Mesenchymal stem cell (in vitro differentiated cells and primary cell): ENCODE measurements around the gene MPDZ.

ENCODE experiments used
- DNase-seq: peaks from one replicate; pipeline ENCODE4 v3.0.0-alpha.2; 2013
- H2AFZ ChIP-seq: one replicate; pipeline ENCODE4 v1.6.1; 2013; ENCODE audit warnings: low read depth, mild to moderate bottlenecking, control low read depth, inconsistent platforms, low read length, moderate library complexity
- H2AK5ac ChIP-seq: 2 replicates; pipeline ENCODE4 v1.6.1; 2013; ENCODE audit warnings: low read length, moderate library complexity, mild to moderate bottlenecking, inconsistent platforms; ENCODE audit not compliant: severe bottlenecking
- H2BK120ac ChIP-seq: one replicate; pipeline ENCODE4 v1.6.1; 2013; ENCODE audit warnings: low read depth, mild to moderate bottlenecking, inconsistent platforms, low read length, moderate library complexity
- H2BK12ac ChIP-seq, 2 experiments: one replicate each; pipeline ENCODE4 v1.6.1; 2013; ENCODE audit warnings: inconsistent platforms in 2 of 2, low read length in 2 of 2, mild to moderate bottlenecking in 2 of 2, moderate library complexity in 2 of 2, control low read depth in 1 of 2
- H2BK15ac ChIP-seq: one replicate; pipeline ENCODE4 v1.6.1; 2013; ENCODE audit warnings: mild to moderate bottlenecking, low read depth, inconsistent platforms; ENCODE audit not compliant: poor library complexity, severe bottlenecking
- H2BK5ac ChIP-seq: 2 replicates; pipeline ENCODE4 v1.6.1; 2013; ENCODE audit warnings: low read depth, mild to moderate bottlenecking, low read length, control low read depth, inconsistent platforms; ENCODE audit not compliant: poor library complexity, severe bottlenecking
- H3K14ac ChIP-seq, 2 experiments: one replicate each; pipeline ENCODE4 v1.6.1; 2013; ENCODE audit warnings: inconsistent platforms in 2 of 2, low read length in 2 of 2, control low read depth in 1 of 2, mild to moderate bottlenecking in 1 of 2, moderate library complexity in 1 of 2
- H3K18ac ChIP-seq, 2 experiments: one replicate each; pipeline ENCODE4 v1.6.1; 2013; ENCODE audit warnings: inconsistent platforms in 2 of 2, low read length in 2 of 2, control low read depth in 1 of 2, low read depth in 1 of 2, mild to moderate bottlenecking in 1 of 2
- H3K23ac ChIP-seq, 2 experiments: one replicate each; pipeline ENCODE4 v1.6.1; 2013; ENCODE audit warnings: inconsistent platforms in 2 of 2, low read length in 2 of 2, mild to moderate bottlenecking in 2 of 2, moderate library complexity in 2 of 2, control low read depth in 1 of 2
- H3K27ac ChIP-seq: 2 replicates; pipeline ENCODE4 v1.5.1; 2013; ENCODE audit warnings: mild to moderate bottlenecking, moderate library complexity, low read length, control low read depth, inconsistent platforms; ENCODE audit not compliant: poor library complexity, severe bottlenecking
- H3K27me3 ChIP-seq, 2 experiments: 2 replicates each; pipeline versions ENCODE4 v1.6.1 to v1.7.0; 2013; ENCODE audit warnings: low read length in 2 of 2, mild to moderate bottlenecking in 2 of 2, moderate library complexity in 2 of 2, control low read depth in 1 of 2, inconsistent platforms in 1 of 2; ENCODE audit not compliant: control insufficient read depth in 1 of 2, insufficient read depth in 1 of 2
- H3K36me3 ChIP-seq, 2 experiments: 2 replicates each; pipeline versions ENCODE4 v1.6.1 to v1.7.0; 2013; ENCODE audit warnings: low read length in 2 of 2, control low read depth in 1 of 2, inconsistent platforms in 1 of 2, low read depth in 1 of 2, mild to moderate bottlenecking in 1 of 2; ENCODE audit not compliant: insufficient read depth in 2 of 2, control insufficient read depth in 1 of 2
- H3K4ac ChIP-seq, 2 experiments: one replicate each; pipeline ENCODE4 v1.6.1; 2013; ENCODE audit warnings: inconsistent platforms in 2 of 2, low read length in 2 of 2, mild to moderate bottlenecking in 2 of 2, moderate library complexity in 2 of 2, control low read depth in 1 of 2, low read depth in 1 of 2
- H3K4me1 ChIP-seq: 2 replicates; pipeline ENCODE4 v1.6.1; 2013; ENCODE audit warnings: low read depth, low read length, control low read depth; ENCODE audit not compliant: control insufficient read depth, insufficient read depth
- H3K4me2 ChIP-seq: 2 replicates; pipeline ENCODE4 v1.6.1; 2013; ENCODE audit warnings: low read length, mild to moderate bottlenecking, inconsistent platforms; ENCODE audit not compliant: poor library complexity, severe bottlenecking
- H3K4me3 ChIP-seq, 2 experiments: 2 replicates each; pipeline versions ENCODE4 v1.5.1 to v1.7.0; 2013; ENCODE audit warnings: low read length in 2 of 2, mild to moderate bottlenecking in 2 of 2, control low read depth in 1 of 2, low read depth in 1 of 2; ENCODE audit not compliant: insufficient read depth in 1 of 2
- H3K79me1 ChIP-seq: replicated peaks from 2 replicates; pipeline ENCODE4 v1.6.1; 2013; ENCODE audit warnings: mild to moderate bottlenecking, control low read depth, low read length, inconsistent platforms; ENCODE audit not compliant: poor library complexity, severe bottlenecking
- H3K9ac ChIP-seq: 2 replicates; pipeline ENCODE4 v1.7.0; 2013; ENCODE audit warnings: mild to moderate bottlenecking, low read length, moderate library complexity
- H3K9me3 ChIP-seq: 2 replicates; pipeline ENCODE4 v1.7.0; 2013; ENCODE audit warnings: mild to moderate bottlenecking, low read length; ENCODE audit not compliant: control insufficient read depth
- H4K8ac ChIP-seq: one replicate; pipeline ENCODE4 v1.6.1; 2013; ENCODE audit warnings: inconsistent platforms, mild to moderate bottlenecking, low read length, moderate library complexity
- H4K91ac ChIP-seq: one replicate; pipeline ENCODE4 v1.6.1; 2013; ENCODE audit warnings: mild to moderate bottlenecking, low read length, inconsistent platforms
- WGBS: methylation state at CpG from one replicate; pipeline ENCODE4 v1.1.7; 2013; ENCODE audit warnings: mixed read lengths; 5-methylcytosine and 5-hydroxymethylcytosine counted together

MPDZ gene

DNA sequence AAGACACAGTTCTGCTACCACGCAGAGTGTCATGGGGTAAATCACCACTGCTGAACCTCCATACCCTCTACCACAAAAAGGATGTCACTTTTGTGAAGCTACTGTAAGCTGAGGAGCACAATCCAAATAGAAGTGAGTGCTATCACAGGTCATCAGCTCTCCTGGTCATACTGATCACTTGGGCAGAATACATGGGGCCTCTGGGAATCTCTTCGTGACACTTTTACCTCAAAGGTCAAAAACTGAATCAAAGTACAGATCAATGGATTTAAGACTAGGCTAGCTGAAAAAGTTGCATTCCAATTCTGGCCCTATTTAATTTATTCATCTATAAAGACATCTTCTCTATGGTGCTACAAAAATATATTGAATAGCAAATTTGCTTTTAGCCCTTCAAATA is 115.5 kb downstream of the MPDZ start:
- DNase-seq = no peak
- no peak overlapping the region for H3K18ac ChIP-seq
- no peak overlapping the region for H4K8ac ChIP-seq
- H3K27me3 ChIP-seq = no peaks in the 10 kb centered on the region
- no peak overlapping the region for H2BK12ac ChIP-seq
- H3K4ac ChIP-seq = no peak overlapping the region
- H3K27ac ChIP-seq = no peak overlapping the region
- no peak overlapping the region for H2BK120ac ChIP-seq
- H2BK5ac ChIP-seq = no peak overlapping the region
- H3K23ac ChIP-seq = no peak overlapping the region
- H3K4me1 ChIP-seq = no peaks in the 10 kb centered on the region
- H3K4me2 ChIP-seq = no peak overlapping the region
- no peak overlapping the region for H3K9ac ChIP-seq
- H4K91ac ChIP-seq = no peak overlapping the region
- H3K36me3 ChIP-seq = peaks cover 2 to 39% of the 10 kb centered on the region in 2 experiments
- H2AFZ ChIP-seq = no peak overlapping the region
- H2AK5ac ChIP-seq = no peak overlapping the region
- no peak overlapping the region for H2BK15ac ChIP-seq
- H3K9me3 ChIP-seq = no peaks in the 10 kb centered on the region
- no peak overlapping the region for H3K14ac ChIP-seq
- 100% methylated on average over 2 of the region's 2 CpGs for WGBS
- H3K79me1 ChIP-seq = peaks cover 2% of the 10 kb centered on the region
- no peak overlapping the region for H3K4me3 ChIP-seq

DNA sequence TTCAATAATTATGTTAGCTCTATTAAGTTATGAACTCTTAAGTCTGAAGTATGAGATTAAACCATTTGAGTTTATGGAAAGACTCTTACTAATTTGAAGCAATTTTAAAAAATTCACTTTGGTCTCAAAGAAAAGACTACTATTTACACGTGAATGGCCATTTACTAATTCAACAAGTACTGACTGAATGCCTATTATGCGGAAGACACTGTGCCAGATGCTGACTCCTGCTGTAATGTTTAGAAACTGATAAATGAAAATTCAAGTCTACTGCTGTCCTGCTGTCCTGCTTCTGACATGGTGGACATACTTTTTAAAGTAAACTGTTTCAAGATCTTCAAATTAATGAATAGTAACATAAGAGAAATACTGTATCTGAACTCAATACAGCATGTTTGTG is 116.2 kb downstream of the MPDZ start:
- Histone ChIP-seq H2AK5ac (no peak overlapping the region), H2BK12ac (no peak overlapping the region), H3K36me3 (peaks cover 2 to 38% of the 10 kb centered on the region in 2 experiments), H3K79me1 (peaks cover 2% of the 10 kb centered on the region), H2BK120ac (no peak overlapping the region), H4K8ac (no peak overlapping the region), H3K4me2 (no peak overlapping the region), H2AFZ (no peak overlapping the region), H2BK5ac (no peak overlapping the region), H3K4ac (no peak overlapping the region), H3K23ac (no peak overlapping the region), H3K18ac (no peak overlapping the region), H3K4me3 (no peak overlapping the region), H3K4me1 (no peaks in the 10 kb centered on the region), H2BK15ac (no peak overlapping the region), H4K91ac (no peak overlapping the region), H3K9ac (no peak overlapping the region), H3K14ac (no peak overlapping the region), H3K9me3 (no peaks in the 10 kb centered on the region), H3K27me3 (no peaks in the 10 kb centered on the region), H3K27ac (no peak overlapping the region)
- no peak for DNase-seq
- 100% methylated on average over 1 of the region's 2 CpGs for WGBS

DNA sequence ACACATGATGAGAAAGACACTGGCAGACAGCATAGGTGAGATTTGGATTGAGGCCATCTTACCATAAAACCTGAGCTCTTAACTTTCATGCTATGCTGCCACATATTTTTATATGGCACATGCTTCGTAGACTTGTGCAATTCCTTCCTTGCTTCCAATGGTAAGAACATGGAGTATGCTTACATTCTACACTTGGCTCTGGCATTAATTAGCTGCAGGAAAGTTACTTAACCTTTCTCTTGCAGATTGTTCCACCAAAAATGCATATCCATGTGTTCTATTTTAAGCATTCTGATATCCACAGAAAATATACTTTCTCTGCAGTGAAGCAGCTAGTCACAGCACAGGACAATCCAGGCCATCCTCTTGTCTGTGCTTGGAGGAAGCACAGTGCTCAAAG is 119.4 kb downstream of the MPDZ start:
- H3K4me3 ChIP-seq = no peak overlapping the region
- peaks cover 2% of the 10 kb centered on the region for H3K79me1 ChIP-seq
- H2BK12ac ChIP-seq = no peak overlapping the region
- no peak overlapping the region for H2BK15ac ChIP-seq
- H2AK5ac ChIP-seq = no peak overlapping the region
- H2BK5ac ChIP-seq = no peak overlapping the region
- H3K9ac ChIP-seq = no peak overlapping the region
- peaks cover 2 to 30% of the 10 kb centered on the region in 2 experiments for H3K36me3 ChIP-seq
- H4K8ac ChIP-seq = no peak overlapping the region
- DNase-seq = no peak
- no peaks in the 10 kb centered on the region for H3K9me3 ChIP-seq
- no peak overlapping the region for H3K4me2 ChIP-seq
- H2BK120ac ChIP-seq = no peak overlapping the region
- H3K4me1 ChIP-seq = no peaks in the 10 kb centered on the region
- H3K4ac ChIP-seq = no peak overlapping the region
- no peak overlapping the region for H4K91ac ChIP-seq
- H3K14ac ChIP-seq = no peak overlapping the region
- H3K23ac ChIP-seq = no peak overlapping the region
- WGBS = 95% methylated on average over 1 of the region's 1 CpG
- no peak overlapping the region for H3K18ac ChIP-seq
- no peak overlapping the region for H2AFZ ChIP-seq
- no peaks in the 10 kb centered on the region for H3K27me3 ChIP-seq
- H3K27ac ChIP-seq = no peak overlapping the region

DNA sequence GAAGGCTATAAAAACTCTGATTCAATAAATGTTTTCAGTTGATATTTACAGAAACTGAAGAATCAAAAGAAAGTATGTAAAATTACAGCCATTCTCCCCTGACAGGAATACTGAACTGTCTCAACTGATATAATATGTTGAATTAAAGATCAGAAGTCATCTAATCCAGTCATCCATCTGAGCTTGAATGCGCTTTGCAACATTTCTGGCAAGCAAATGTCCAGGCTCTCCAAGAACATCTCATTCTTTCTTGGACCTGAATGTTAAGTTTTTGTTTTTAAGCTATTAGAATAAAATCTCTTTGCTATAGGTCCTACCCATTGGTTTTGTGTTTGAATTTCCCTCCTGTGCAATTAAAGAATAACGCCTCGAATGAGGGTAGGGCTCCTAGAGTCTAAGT is 120.5 kb downstream of the MPDZ start:
- Histone ChIP-seq H2BK15ac (no peak overlapping the region), H3K36me3 (peaks cover 2 to 33% of the 10 kb centered on the region in 2 experiments), H3K9ac (no peak overlapping the region), H3K27me3 (no peaks in the 10 kb centered on the region), H2BK5ac (no peak overlapping the region), H2AK5ac (no peak overlapping the region), H3K27ac (no peak overlapping the region), H4K91ac (no peak overlapping the region), H3K9me3 (no peaks in the 10 kb centered on the region), H3K18ac (no peak overlapping the region), H4K8ac (no peak overlapping the region), H3K23ac (no peak overlapping the region), H3K4me1 (no peaks in the 10 kb centered on the region), H3K14ac (no peak overlapping the region), H3K79me1 (no peaks in the 10 kb centered on the region), H2AFZ (no peak overlapping the region), H2BK120ac (no peak overlapping the region), H2BK12ac (no peak overlapping the region), H3K4ac (no peak overlapping the region), H3K4me3 (no peak overlapping the region), H3K4me2 (no peak overlapping the region)
- no peak for DNase-seq
- WGBS = 48% methylated on average over 2 of the region's 3 CpGs
